ENCODE data around the gene SEZ6L2.

The SEZ6L2 gene

DNA sequence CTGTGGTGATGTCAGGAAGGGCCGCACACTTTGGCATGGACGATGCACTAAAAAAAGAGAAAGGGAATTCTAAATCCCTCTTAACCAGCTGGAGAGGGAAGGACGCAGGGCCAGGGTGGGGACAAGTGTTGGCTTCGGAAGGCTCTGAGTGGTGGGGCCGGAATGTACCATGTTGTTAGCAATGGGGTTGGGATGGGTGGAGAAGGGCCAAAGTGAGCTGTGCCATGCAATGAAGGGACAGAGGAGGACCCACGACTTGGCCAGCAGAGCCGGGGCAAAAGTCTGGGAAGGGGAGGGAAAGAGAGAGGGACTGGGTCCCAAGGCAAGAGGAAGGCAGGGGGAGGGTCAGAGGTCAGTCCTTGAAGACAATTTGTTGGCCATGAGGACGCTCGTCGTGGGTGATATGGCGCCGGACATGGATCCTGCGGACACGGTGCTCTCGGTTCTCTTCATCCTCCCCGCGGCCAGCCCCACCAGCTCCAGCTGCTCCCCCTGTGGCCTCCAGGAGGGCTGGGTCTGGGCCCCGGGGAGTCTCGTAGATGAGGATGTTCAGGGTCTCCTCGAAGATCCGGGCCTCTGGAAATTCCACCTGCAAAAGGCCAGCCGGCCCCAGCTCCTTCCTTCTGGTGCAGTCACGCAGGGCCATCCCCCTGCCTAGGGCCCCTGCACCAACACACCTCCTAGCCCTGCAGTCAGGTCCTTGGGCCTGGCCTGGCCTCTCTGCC lies 7.3 kb upstream of the SEZ6L2 start:
- Histone ChIP-seq H3K27me3 (ENCODE audit: insufficient read depth, low read length) (no peaks in the 10 kb centered on the region), H3K9ac (ENCODE audit: low read length) (no peak overlapping the region), H2AFZ (ENCODE audit: low read length) (no peak overlapping the region), H3K4me2 (ENCODE audit: low read length) (no peak overlapping the region), H3K9me2 (ENCODE audit: low read depth, low read length) (no peaks in the 10 kb centered on the region), H3K79me2 (ENCODE audit: insufficient read depth, low read length) (no peaks in the 10 kb centered on the region), H3K36me3 (ENCODE audit: insufficient read depth, low read length) (no peaks in the 10 kb centered on the region), H3K4me3 (ENCODE audit: low read depth, low read length, poor library complexity, severe bottlenecking) (no peak overlapping the region), H3F3A (ENCODE audit: insufficient read depth, low read length) (no peaks in the 10 kb centered on the region), H4K20me1 (ENCODE audit: insufficient read depth, low read length) (no peaks in the 10 kb centered on the region), H3K9me3 (ENCODE audit: low read length) (no peaks in the 10 kb centered on the region), H3K4me1 (ENCODE audit: insufficient read depth, low read length, severe bottlenecking) (no peaks in the 10 kb centered on the region), H3K27ac (ENCODE audit: low read depth, low read length, poor library complexity, severe bottlenecking) (no peak overlapping the region)
- no peak for TF ChIP-seq EZH2 (IDR thresholded peaks at IDR 0.05; ENCODE audit: borderline replicate concordance, low read length)
- TF ChIP-seq, protein P1, sequence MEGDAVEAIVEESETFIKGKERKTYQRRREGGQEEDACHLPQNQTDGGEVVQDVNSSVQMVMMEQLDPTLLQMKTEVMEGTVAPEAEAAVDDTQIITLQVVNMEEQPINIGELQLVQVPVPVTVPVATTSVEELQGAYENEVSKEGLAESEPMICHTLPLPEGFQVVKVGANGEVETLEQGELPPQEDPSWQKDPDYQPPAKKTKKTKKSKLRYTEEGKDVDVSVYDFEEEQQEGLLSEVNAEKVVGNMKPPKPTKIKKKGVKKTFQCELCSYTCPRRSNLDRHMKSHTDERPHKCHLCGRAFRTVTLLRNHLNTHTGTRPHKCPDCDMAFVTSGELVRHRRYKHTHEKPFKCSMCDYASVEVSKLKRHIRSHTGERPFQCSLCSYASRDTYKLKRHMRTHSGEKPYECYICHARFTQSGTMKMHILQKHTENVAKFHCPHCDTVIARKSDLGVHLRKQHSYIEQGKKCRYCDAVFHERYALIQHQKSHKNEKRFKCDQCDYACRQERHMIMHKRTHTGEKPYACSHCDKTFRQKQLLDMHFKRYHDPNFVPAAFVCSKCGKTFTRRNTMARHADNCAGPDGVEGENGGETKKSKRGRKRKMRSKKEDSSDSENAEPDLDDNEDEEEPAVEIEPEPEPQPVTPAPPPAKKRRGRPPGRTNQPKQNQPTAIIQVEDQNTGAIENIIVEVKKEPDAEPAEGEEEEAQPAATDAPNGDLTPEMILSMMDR (IDR thresholded peaks at IDR 0.05; ENCODE audit: low read length): no peak

DNA sequence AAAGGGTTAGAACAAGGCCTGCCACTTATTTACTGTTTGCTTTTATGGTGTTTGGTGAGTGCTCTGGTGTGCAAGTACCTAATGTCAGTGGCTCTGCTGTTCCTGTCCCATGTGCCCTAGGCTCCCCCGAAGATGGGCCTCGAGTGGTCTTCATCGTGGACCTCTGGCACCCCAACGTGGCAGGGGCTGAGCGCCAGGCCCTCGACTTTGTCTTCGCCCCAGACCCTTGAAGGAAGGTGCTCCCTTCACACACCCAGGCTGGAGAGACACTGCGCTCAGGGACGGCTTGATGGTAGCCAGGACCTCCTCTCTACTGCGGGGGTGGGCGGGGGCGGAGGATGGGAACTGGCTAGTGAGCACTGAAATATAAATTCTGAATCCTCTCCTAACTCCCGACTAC lies 6.3 kb upstream of the SEZ6L2 start:
- no peaks in the 10 kb centered on the region for H3K9me3 ChIP-seq (ENCODE audit: low read length)
- no peak overlapping the region for H2AFZ ChIP-seq (ENCODE audit: low read length)
- no peak overlapping the region for H3K27ac ChIP-seq (ENCODE audit: low read depth, low read length, poor library complexity, severe bottlenecking)
- no peaks in the 10 kb centered on the region for H4K20me1 ChIP-seq (ENCODE audit: insufficient read depth, low read length)
- no peaks in the 10 kb centered on the region for H3K79me2 ChIP-seq (ENCODE audit: insufficient read depth, low read length)
- H3K4me2 ChIP-seq (ENCODE audit: low read length): no peak overlapping the region
- no peaks in the 10 kb centered on the region for H3F3A ChIP-seq (ENCODE audit: insufficient read depth, low read length)
- peaks cover 1% of the 10 kb centered on the region for H3K4me1 ChIP-seq (ENCODE audit: insufficient read depth, low read length, severe bottlenecking)
- H3K27me3 ChIP-seq (ENCODE audit: insufficient read depth, low read length): no peaks in the 10 kb centered on the region
- H3K36me3 ChIP-seq (ENCODE audit: insufficient read depth, low read length): no peaks in the 10 kb centered on the region
- no peak overlapping the region for H3K4me3 ChIP-seq (ENCODE audit: low read depth, low read length, poor library complexity, severe bottlenecking)
- H3K9me2 ChIP-seq (ENCODE audit: low read depth, low read length): no peaks in the 10 kb centered on the region
- H3K9ac ChIP-seq (ENCODE audit: low read length): no peak overlapping the region
- TF ChIP-seq EZH2 (IDR thresholded peaks at IDR 0.05; ENCODE audit: borderline replicate concordance, low read length): no peak
- TF ChIP-seq, protein P1 (IDR thresholded peaks at IDR 0.05; ENCODE audit: low read length): no peak

DNA sequence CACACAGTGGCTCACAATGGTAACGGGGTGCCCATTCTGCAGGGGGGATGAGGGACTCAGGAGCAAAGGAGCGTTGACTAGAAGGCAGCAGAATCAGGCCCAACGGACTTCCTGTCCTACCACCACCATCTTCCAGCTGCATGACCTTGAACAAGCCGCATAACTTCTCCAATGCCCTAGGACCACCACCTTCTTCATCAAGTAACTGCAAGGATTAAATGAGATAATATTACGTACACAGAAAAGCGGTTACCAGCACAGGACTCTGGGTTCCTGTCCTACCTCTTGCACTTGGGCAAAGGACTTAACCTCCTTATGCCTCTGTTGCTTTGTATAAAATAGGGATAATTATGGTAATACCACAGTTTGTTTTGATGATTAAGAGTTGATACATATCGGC lies 5.6 kb upstream of the SEZ6L2 start:
- Histone ChIP-seq H3K4me2 (ENCODE audit: low read length) (no peak overlapping the region), H2AFZ (ENCODE audit: low read length) (no peak overlapping the region), H3K9ac (ENCODE audit: low read length) (no peak overlapping the region), H3K79me2 (ENCODE audit: insufficient read depth, low read length) (no peaks in the 10 kb centered on the region), H3K27me3 (ENCODE audit: insufficient read depth, low read length) (no peaks in the 10 kb centered on the region), H3K27ac (ENCODE audit: low read depth, low read length, poor library complexity, severe bottlenecking) (no peak overlapping the region), H3K9me2 (ENCODE audit: low read depth, low read length) (no peaks in the 10 kb centered on the region), H3K36me3 (ENCODE audit: insufficient read depth, low read length) (no peaks in the 10 kb centered on the region), H3K9me3 (ENCODE audit: low read length) (no peaks in the 10 kb centered on the region), H3K4me1 (ENCODE audit: insufficient read depth, low read length, severe bottlenecking) (peaks cover 5% of the 10 kb centered on the region), H4K20me1 (ENCODE audit: insufficient read depth, low read length) (no peaks in the 10 kb centered on the region), H3F3A (ENCODE audit: insufficient read depth, low read length) (no peaks in the 10 kb centered on the region), H3K4me3 (ENCODE audit: low read depth, low read length, poor library complexity, severe bottlenecking) (no peak overlapping the region)
- TF ChIP-seq EZH2 (IDR thresholded peaks at IDR 0.05; ENCODE audit: borderline replicate concordance, low read length): no peak
- TF ChIP-seq, protein P1 (IDR thresholded peaks at IDR 0.05; ENCODE audit: low read length): no peak
